Mesodermal cell (in vitro differentiated cells): ENCODE measurements around the gene KRT79.

Experiments
- H3K27ac ChIP-seq: 2 replicates; pipeline ENCODE4 v1.7.0; 2013; ENCODE audit warnings: mild to moderate bottlenecking, low read depth, low read length, moderate library complexity; ENCODE audit not compliant: severe bottlenecking
- H3K36me3 ChIP-seq: 2 replicates; pipeline ENCODE4 v1.7.1; 2013; ENCODE audit warnings: mild to moderate bottlenecking, low read length, moderate library complexity; ENCODE audit not compliant: control insufficient read depth, insufficient read depth
- H3K4me1 ChIP-seq: one replicate; pipeline ENCODE4 v1.7.1; 2013; ENCODE audit warnings: mild to moderate bottlenecking, low read length; ENCODE audit not compliant: insufficient read depth, control insufficient read depth, poor library complexity, severe bottlenecking
- H3K4me3 ChIP-seq: 2 replicates; pipeline ENCODE4 v1.7.0; 2013; ENCODE audit warnings: low read length, control low read depth, mild to moderate bottlenecking; ENCODE audit not compliant: insufficient read depth, poor library complexity, severe bottlenecking; ENCODE audit errors: extremely low read depth
- H3K9me3 ChIP-seq: 2 replicates; pipeline ENCODE4 v1.7.1; 2013; ENCODE audit warnings: mild to moderate bottlenecking, low read length, moderate library complexity; ENCODE audit not compliant: control insufficient read depth
- WGBS, 2 experiments: methylation state at CpG; one replicate each; pipeline ENCODE4 v1.1.5; 2013; ENCODE audit warnings: missing lambda C conversion rate in 2 of 2; ENCODE audit not compliant: insufficient coverage in 2 of 2; 5-methylcytosine and 5-hydroxymethylcytosine counted together

Gene KRT79

DNA sequence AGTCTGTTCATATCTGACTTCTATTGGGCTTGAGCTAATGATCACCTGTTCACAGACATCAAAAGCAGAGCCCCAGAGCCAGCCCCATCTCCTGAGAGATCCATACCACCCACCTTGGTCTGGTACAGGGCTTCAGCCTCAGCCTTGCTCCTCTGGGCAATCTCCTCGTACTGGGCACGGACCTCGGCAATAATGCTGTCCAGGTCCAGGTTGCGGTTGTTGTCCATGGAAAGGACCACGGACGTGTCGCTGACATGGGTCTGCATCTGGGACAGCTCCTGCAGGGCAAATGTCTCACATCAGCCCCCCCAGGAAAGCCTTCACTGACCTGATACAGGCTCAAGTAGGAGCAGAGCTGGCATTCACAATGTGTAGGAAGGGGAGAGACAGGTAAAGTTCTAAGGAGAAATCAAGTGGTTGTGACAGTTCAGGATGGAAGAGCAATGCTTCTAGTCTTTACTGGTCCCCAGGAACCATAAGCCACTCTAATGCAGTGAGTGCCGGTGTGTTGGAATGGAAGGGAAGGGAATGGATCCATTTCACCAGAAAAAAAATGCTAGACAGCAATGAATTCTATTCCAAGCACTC, 25.4 kb downstream of the KRT79 start:
- 96 to 98% methylated on average over 7 of the region's 8 CpGs for WGBS, 2 experiments
- Histone ChIP-seq H3K4me1 (peaks cover 5% of the 10 kb centered on the region), H3K9me3 (no peaks in the 10 kb centered on the region), H3K4me3 (no peak overlapping the region), H3K27ac (no peak overlapping the region), H3K36me3 (no peaks in the 10 kb centered on the region)

DNA sequence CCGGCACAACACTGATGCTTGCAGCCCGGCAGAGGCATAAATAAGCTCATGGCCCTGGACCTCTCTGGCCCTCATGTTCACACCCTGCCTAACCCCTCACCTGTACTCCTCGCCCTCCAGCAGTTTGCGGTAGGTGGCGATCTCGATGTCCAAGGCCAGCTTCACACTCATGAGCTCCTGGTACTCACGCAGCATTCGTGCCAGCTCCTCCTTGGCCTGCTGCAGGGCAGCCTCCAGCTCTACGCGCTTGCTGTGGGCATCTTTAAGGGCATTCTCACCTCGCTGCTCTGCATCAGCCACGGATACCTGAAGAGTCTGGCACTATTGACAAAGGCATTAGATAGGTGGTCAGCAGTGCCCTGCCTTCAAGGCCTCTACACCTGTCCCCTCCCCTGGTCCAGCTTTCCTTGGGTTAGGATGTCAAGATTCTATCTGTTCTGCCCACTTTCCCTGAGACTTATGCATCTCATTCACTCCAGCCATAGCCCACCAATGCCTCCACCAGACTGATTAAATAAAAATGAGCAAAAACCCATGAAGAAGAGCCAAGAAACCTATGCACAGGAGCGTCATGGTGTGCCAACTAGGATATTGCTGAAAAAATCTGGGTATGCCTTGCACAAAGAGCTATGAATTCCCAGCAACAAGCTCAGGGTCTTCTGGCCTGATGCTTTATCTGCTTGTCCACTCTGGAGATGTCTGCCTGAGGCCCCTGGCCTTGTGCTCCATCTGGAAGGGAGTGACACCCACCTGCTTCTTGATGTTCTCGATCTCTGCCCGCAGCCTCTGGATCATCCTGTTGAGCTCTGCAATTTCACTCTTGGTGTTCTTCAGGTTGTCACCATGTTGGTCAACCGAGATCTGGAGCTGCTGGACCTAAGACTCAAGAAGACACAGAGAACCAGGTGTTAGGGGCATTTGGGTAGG, 26.3 kb downstream of the KRT79 start:
- Histone ChIP-seq H3K4me3 (no peak overlapping the region), H3K4me1 (peaks cover 5% of the 10 kb centered on the region)
- WGBS, 2 experiments = 87 to 89% methylated on average over 16 of the region's 16 CpGs

DNA sequence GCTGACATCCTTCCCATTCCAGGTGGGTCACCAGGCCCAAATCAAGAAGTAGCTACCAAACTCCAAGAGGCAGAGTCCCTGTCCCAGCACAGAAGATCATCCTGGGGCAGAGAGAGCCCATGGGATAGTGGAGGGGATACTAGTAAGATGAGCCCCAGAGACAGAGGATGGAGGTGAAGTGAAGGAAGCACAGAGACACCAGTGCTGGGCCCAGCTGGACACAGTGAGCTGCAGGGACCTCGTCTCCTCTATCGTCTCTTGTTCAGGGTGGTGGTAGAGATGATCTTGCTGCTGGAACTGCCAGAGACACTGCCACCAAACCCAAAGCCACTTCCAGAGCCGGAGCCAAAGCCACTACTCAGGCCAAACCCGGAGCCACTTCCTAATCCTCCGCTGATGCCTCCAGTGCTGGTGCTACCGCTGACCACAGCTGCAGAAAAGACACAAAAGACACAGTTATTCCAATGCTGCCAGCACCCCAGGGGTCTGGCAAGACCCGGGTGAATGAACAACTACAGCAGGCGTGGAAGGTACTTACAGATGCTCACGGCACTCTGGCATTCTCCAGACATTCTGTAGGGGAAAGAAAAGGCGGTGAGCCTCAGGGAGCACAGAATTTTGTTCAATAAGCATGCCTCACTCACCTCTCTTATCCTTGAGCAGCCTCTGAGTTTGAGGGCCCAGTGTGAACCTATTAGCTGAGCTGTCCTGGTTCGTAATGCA, 27.1 kb downstream of the KRT79 start:
- Histone ChIP-seq H3K4me3 (no peak overlapping the region), H3K36me3 (no peaks in the 10 kb centered on the region), H3K27ac (no peak overlapping the region), H3K9me3 (no peaks in the 10 kb centered on the region), H3K4me1 (peaks cover 5% of the 10 kb centered on the region)
- WGBS, 2 experiments = 86 to 88% methylated on average over 4 to 11 of the region's 11 CpGs

More for the DNA sequence above, 26.3 kb downstream of the KRT79 start:
- no peaks in the 10 kb centered on the region for H3K9me3 ChIP-seq
- no peak overlapping the region for H3K27ac ChIP-seq
- H3K36me3 ChIP-seq = no peaks in the 10 kb centered on the region

DNA sequence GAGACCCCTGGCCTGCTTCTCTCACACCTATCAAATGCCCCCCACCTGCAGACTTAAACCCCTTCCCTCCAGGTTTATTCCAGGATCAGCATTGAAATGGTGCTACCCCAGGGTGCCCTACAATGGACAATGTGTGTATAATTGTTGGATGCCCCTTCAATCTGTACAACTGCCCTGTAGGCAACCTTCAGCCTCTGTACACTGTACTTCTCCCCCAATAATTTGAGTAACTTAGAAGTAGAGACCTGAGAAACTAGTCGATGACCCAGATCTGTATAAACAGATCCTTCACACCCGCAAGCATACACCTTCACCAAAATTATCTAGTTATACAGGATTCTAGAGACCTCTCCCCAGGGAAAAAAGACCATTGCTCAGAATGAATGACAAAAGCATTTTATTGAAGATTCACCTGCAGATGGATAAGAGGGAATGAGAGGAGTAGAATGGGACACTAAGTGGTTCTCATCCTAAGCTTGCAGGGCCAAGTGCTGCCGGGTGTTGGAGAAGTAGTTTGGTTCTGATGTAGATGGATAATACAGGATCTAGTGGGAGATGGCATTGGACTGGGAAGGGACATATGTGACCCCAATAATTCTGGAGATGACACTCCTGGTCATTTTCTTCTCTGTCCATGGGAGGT, 27.8 kb downstream of the KRT79 start:
- Histone ChIP-seq H3K4me3 (no peak overlapping the region), H3K4me1 (peaks cover 5% of the 10 kb centered on the region)
- WGBS, 2 experiments = 80 to 92% methylated on average over 1 to 3 of the region's 3 CpGs

DNA sequence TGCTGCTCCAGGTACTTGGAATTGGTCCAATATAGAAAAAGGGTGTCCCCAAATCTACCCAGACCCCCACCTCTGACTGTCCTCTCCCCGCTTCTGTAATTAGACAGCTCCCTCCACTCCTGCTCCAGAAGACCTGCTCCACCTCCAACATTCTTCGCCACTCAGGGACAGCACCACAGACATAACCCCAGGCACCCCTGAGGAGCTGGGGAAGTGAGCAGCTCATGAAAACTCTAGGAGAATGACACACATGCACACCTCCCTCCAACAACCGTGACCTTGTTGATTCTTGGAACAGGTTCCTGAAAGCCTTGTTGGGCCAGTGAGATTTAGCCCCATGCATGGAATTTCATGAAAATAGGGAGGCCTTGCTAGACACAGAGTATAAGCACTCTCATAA, 28.4 kb downstream of the KRT79 start:
- 50 to 92% methylated on average over 1 to 2 of the region's 3 CpGs for WGBS, 2 experiments
- no peaks in the 10 kb centered on the region for H3K36me3 ChIP-seq

More for the DNA sequence above, 27.8 kb downstream of the KRT79 start:
- H3K36me3 ChIP-seq = no peaks in the 10 kb centered on the region
- H3K27ac ChIP-seq = no peak overlapping the region
- no peaks in the 10 kb centered on the region for H3K9me3 ChIP-seq

DNA sequence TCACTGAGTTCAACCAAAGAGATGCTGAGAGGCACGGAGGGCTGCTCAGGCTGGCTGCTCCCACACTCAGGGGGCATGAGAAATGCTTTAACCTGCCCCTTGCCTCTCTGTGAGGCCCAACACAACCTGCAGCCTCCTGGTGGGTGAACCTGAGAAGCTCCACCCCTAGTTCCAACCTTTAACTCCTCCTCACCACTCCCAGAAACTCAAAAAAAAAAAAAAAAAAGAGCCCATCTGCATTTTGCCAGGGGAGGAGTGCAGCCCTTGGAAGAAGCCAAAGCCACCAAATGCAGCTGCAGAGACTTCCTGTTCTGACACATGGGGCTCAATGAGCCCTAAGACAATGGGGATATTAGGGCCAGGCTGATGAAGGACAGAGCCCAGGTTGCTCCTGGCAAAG, 29.1 kb downstream of the KRT79 start:
- Histone ChIP-seq H3K36me3 (no peaks in the 10 kb centered on the region), H3K9me3 (no peaks in the 10 kb centered on the region), H3K4me1 (peaks cover 5% of the 10 kb centered on the region), H3K4me3 (no peak overlapping the region), H3K27ac (no peak overlapping the region)
- WGBS, 2 experiments = 25 to 50% methylated on average over 1 of the region's 1 CpG

More for the DNA sequence above, 28.4 kb downstream of the KRT79 start:
- peaks cover 5% of the 10 kb centered on the region for H3K4me1 ChIP-seq
- no peak overlapping the region for H3K4me3 ChIP-seq
- no peaks in the 10 kb centered on the region for H3K9me3 ChIP-seq
- no peak overlapping the region for H3K27ac ChIP-seq

DNA sequence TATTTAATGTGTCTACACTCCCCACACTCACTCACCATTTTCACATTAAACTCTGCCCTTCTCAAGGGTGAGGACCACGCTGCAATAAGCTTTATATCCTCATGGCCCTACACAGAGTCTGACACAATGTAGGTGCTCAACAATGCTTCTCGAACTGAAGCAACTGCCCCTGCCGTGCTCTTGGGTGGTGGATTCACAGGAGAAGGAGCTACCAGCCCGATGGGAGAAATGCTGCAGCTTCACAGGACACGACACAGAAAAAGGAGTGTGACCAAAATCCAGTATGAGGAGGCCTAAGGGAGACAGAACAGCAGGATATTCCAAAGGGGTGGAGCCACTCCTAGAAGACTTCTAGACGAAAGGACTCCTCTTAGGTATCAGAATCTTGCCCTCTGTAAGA, 31.7 kb downstream of the KRT79 start:
- peaks cover 25% of the 10 kb centered on the region for H3K4me1 ChIP-seq
- H3K36me3 ChIP-seq = no peaks in the 10 kb centered on the region
- no peak overlapping the region for H3K4me3 ChIP-seq
- 75 to 77% methylated on average over 6 of the region's 6 CpGs for WGBS, 2 experiments
- no peak overlapping the region for H3K27ac ChIP-seq
- H3K9me3 ChIP-seq = no peaks in the 10 kb centered on the region

DNA sequence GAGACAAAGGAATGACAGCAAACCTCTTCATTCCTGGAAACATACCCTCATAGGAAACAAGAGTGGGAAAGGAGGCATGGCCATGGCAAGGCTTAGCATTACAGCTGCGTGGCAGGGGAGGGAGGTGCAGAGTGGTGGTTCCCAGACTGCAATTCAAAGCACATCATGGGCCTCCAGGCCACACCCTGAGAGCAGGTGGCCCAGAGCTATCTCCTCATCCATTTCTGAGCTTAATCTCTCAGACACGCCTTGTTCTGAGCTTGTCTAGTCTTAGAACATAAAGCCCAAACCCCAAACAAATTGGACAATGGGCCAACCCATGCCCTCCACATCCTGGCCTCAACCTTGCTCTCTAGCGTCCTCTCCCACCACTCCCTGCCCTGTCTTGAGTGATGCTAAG, 32.3 kb downstream of the KRT79 start:
- no peaks in the 10 kb centered on the region for H3K9me3 ChIP-seq
- H3K36me3 ChIP-seq = no peaks in the 10 kb centered on the region
- H3K4me1 ChIP-seq = peaks cover 29% of the 10 kb centered on the region
- 80 to 100% methylated on average over 2 to 3 of the region's 3 CpGs for WGBS, 2 experiments
- no peak overlapping the region for H3K27ac ChIP-seq
- H3K4me3 ChIP-seq = no peak overlapping the region

DNA sequence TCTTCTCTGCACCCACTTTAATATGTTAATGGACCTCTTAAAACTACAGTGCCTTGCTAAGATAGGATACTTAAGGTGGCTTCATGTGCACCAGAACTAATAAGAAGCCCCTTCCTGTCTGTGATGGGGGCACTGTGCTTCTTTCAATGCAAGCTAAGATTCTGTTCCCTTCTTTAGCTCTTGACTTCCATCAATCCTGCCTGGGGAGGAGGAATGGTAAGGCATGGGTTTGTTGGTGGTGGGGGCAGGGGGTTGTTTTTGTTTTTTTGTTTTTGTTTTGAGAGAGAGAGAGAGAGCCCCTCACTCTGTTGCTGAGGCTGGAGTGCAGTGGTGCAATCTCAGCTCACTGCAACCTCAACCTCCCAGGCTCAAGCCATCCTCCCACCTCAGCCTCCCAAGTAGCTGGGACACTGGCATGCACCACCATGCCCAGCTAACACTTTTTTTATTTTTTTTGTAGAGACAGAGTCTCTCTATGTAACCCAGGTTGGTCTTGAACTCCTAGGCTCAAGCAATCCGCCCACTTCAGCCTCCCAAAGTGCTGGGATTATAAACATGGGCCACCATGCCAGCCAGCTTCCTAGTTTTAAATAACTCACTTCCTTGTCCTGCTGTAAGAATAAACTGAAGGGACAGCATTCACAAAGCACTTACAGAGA, 33.7 kb downstream of the KRT79 start:
- Histone ChIP-seq H3K27ac (no peak overlapping the region), H3K4me1 (peaks cover 26% of the 10 kb centered on the region), H3K4me3 (no peak overlapping the region), H3K9me3 (no peaks in the 10 kb centered on the region), H3K36me3 (no peaks in the 10 kb centered on the region)
- WGBS, 2 experiments = 86 to 88% methylated on average over 1 of the region's 1 CpG
